WTC11 (cell line): ENCODE data around the gene NDE1. TPM values are rescaled to one million over a fixed set of nuclear protein-coding genes. Genes with fewer than 3 reads are reported as not detected.

Experiments
- ATAC-seq: fragments of 200-7000 bp; cut with Tn5 transposase; 2 replicates; pipeline ENCODE4 v1.10.0; 2021; ENCODE audit warnings: mild to moderate bottlenecking, moderate library complexity
- CTCF ChIA-PET: fragments of 300-600 bp; sonication (Branson Sonifier 250); formaldehyde crosslinking; loops from one replicate; lab custom pipeline; 2021; ENCODE audit warnings: antibody characterized with exemption; lab: Charles Lee
- POLR2A ChIA-PET: fragments of 350-600 bp; sonication (Branson Sonifier 250); formaldehyde crosslinking; loops from one replicate; lab custom pipeline; 2021; ENCODE audit warnings: antibody characterized with exemption; lab: Charles Lee
- DNase-seq: peaks from one replicate; pipeline ENCODE4 v3.0.0; 2021; ENCODE audit warnings: low spot score
- H3K27ac Mint-ChIP-seq: 2 replicates; pipeline ENCODE4 v1.8.0; 2021; ENCODE audit warnings: mixed read lengths
- H3K27me3 Mint-ChIP-seq: 2 replicates; pipeline ENCODE4 v1.8.0; 2021; ENCODE audit warnings: low read depth, mild to moderate bottlenecking, moderate library complexity, mixed read lengths
- H3K36me3 Mint-ChIP-seq: 2 replicates; pipeline ENCODE4 v1.8.0; 2021; ENCODE audit warnings: mixed read lengths
- H3K4me1 Mint-ChIP-seq: 2 replicates; pipeline ENCODE4 v1.8.0; 2022; ENCODE audit warnings: mixed read lengths
- H3K4me3 Mint-ChIP-seq: 2 replicates; pipeline ENCODE4 v1.8.0; 2021; ENCODE audit warnings: mild to moderate bottlenecking, moderate library complexity, mixed read lengths
- H3K9me3 Mint-ChIP-seq: 2 replicates; pipeline ENCODE4 v1.8.0; 2021; ENCODE audit warnings: mixed read lengths
- ATF1 ChIP-seq: sonication (generic); formaldehyde crosslinking; IDR thresholded peaks from 2 replicates; pipeline ENCODE4 v1.8.1; 2023; ENCODE audit warnings: mild to moderate bottlenecking, moderate library complexity, missing genetic modification reagents
- CREB1 ChIP-seq: sonication (generic); formaldehyde crosslinking; IDR thresholded peaks from 2 replicates; pipeline ENCODE4 v1.8.0; 2023; ENCODE audit warnings: mild to moderate bottlenecking, missing genetic modification reagents
- ELF4 ChIP-seq: sonication (generic); formaldehyde crosslinking; IDR thresholded peaks from 2 replicates; pipeline ENCODE4 v1.8.1; 2022; ENCODE audit warnings: low read depth, mild to moderate bottlenecking, moderate library complexity, missing genetic modification reagents
- ETV6 ChIP-seq: sonication (generic); formaldehyde crosslinking; IDR thresholded peaks from 2 replicates; pipeline ENCODE4 v1.8.1; 2022; ENCODE audit warnings: mild to moderate bottlenecking, missing genetic modification reagents
- GTF2I ChIP-seq: fragments of 250-450 bp; sonication (Bioruptor Pico); conservative IDR thresholded peaks from 2 replicates; pipeline ENCODE4 v1.4.0; 2021; ENCODE audit warnings: mild to moderate bottlenecking
- JUN ChIP-seq: sonication (generic); formaldehyde crosslinking; IDR thresholded peaks from 2 replicates; pipeline ENCODE4 v1.8.0; 2023; ENCODE audit warnings: mild to moderate bottlenecking, missing genetic modification reagents
- MYBL2 ChIP-seq: sonication (generic); formaldehyde crosslinking; IDR thresholded peaks from 2 replicates; pipeline ENCODE4 v1.8.1; 2023; ENCODE audit warnings: mild to moderate bottlenecking, moderate library complexity, missing genetic modification reagents
- NFE2L1 ChIP-seq: sonication (generic); formaldehyde crosslinking; IDR thresholded peaks from 2 replicates; pipeline ENCODE4 v1.8.1; 2023; ENCODE audit warnings: missing genetic modification reagents
- NR1H2 ChIP-seq: sonication (generic); formaldehyde crosslinking; IDR thresholded peaks from 2 replicates; pipeline ENCODE4 v1.9.0; 2021; ENCODE audit warnings: mild to moderate bottlenecking, moderate library complexity, missing genetic modification reagents
- RELA ChIP-seq: sonication (generic); formaldehyde crosslinking; IDR thresholded peaks from 2 replicates; pipeline ENCODE4 v1.8.1; 2022; ENCODE audit warnings: missing genetic modification reagents, mild to moderate bottlenecking, borderline replicate concordance
- SOX15 ChIP-seq: fragments of 250-450 bp; sonication (Bioruptor Pico); IDR thresholded peaks from 2 replicates; pipeline ENCODE4 v1.9.0; 2021; ENCODE audit warnings: mild to moderate bottlenecking
- TP53 ChIP-seq: sonication (generic); formaldehyde crosslinking; IDR thresholded peaks from 2 replicates; pipeline ENCODE4 v1.8.1; 2023; ENCODE audit warnings: mild to moderate bottlenecking, missing genetic modification reagents
- ZNF232 ChIP-seq: sonication (generic); formaldehyde crosslinking; IDR thresholded peaks from 2 replicates; pipeline ENCODE4 v1.8.0; 2022; ENCODE audit warnings: mild to moderate bottlenecking, missing genetic modification reagents
- total RNA-seq: library from RNA; stranded (reverse); gene quantifications from 3 replicates; pipeline ENCODE4 v1.2.3, GENCODE V29; 2021
- TF ChIP-seq, protein P1 (sequence below): sonication (generic); formaldehyde crosslinking; conservative IDR thresholded peaks from 2 replicates; pipeline ENCODE4 v1.8.1; 2022; ENCODE audit warnings: mild to moderate bottlenecking, missing genetic modification reagents
- TF ChIP-seq, protein P2 (sequence below): sonication (generic); formaldehyde crosslinking; IDR thresholded peaks from 2 replicates; pipeline ENCODE4 v1.8.1; 2023; ENCODE audit warnings: mild to moderate bottlenecking, missing genetic modification reagents, moderate library complexity
- TF ChIP-seq, protein P3 (sequence below): sonication (generic); formaldehyde crosslinking; IDR thresholded peaks from 2 replicates; pipeline ENCODE4 v1.8.0; 2023; ENCODE audit warnings: missing genetic modification reagents
- TF ChIP-seq, protein P4 (sequence below): sonication (generic); formaldehyde crosslinking; IDR thresholded peaks from 2 replicates; pipeline ENCODE4 v1.8.1; 2022; ENCODE audit warnings: low read depth, mild to moderate bottlenecking, moderate library complexity, missing genetic modification reagents, borderline replicate concordance
- TF ChIP-seq, protein P5 (sequence below): sonication (generic); formaldehyde crosslinking; IDR thresholded peaks from 2 replicates; pipeline ENCODE4 v1.8.0; 2022; ENCODE audit warnings: mild to moderate bottlenecking, missing genetic modification reagents
- TF ChIP-seq, protein P6 (sequence below): sonication (generic); formaldehyde crosslinking; IDR thresholded peaks from 2 replicates; pipeline ENCODE4 v1.8.0; 2023; ENCODE audit warnings: missing genetic modification reagents, mild to moderate bottlenecking, borderline replicate concordance
- TF ChIP-seq, protein P7 (sequence below): sonication (generic); formaldehyde crosslinking; IDR thresholded peaks from 2 replicates; pipeline ENCODE4 v1.8.1; 2023; ENCODE audit warnings: mild to moderate bottlenecking, missing genetic modification reagents
- TF ChIP-seq, protein P8 (sequence below): sonication (generic); formaldehyde crosslinking; IDR thresholded peaks from 2 replicates; pipeline ENCODE4 v1.8.1; 2022; ENCODE audit warnings: low read depth, missing genetic modification reagents, borderline replicate concordance
- TF ChIP-seq, protein P9 (sequence below): sonication (generic); formaldehyde crosslinking; IDR thresholded peaks from 2 replicates; pipeline ENCODE4 v1.8.1; 2022; ENCODE audit warnings: missing genetic modification reagents, borderline replicate concordance

NDE1 gene
- total RNA-seq, 1 experiment from 2014 or later, result 39.4 TPM

DNA sequence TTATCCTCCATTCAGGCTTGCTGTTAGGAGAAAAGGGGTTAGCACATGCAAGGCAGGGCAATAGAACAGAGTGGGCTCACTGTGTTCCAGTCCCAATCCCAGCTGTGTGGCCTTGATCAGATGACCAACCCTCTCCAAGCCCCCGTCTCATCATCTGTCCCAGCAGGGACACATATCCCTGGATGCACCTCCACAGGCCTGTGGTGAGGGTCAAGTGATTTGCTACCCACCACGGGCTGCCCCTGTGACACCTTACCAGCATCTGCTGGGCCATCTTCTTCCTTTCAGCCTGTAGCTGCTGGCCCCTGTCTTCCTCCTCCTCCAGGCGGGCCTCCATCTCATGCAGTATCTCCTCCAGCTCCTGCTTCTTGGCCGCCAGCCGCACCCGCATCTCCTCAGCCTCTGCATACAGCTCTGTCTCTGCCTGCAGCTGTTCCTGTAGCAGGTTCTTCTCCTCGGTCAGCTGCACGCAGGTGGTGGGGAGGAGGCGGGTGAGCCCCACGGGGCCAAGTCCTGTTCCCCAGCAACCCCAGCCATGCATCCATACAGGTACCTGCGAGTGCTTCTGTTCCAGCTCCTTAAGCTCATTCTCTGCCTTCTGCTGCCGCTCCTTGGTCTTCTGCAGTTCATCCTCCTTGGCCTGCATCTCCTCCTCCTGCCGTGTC lies 91.3 kb downstream of the NDE1 start:
- no peak overlapping the region for H3K4me3 Mint-ChIP-seq
- peaks cover 10% of the 10 kb centered on the region for H3K4me1 Mint-ChIP-seq
- ChIA-PET POLR2A (no interaction called here), CTCF (interaction anchor here (1.4 kb wide), 1 partner anchor 80 kb away, joined by 3 read pairs; no protein-coding TSS in a partner anchor)
- DNase-seq (no peak), ATAC-seq (no peak)
- TF ChIP-seq NR1H2 (CRISPR knock-in tag) (no peak), GTF2I (CRISPR knock-in tag) (no peak), NFE2L1 (CRISPR knock-in tag) (no peak), RELA (CRISPR knock-in tag) (no peak), CREB1 (CRISPR knock-in tag) (no peak), ATF1 (CRISPR knock-in tag) (no peak), TP53 (CRISPR knock-in tag) (no peak), SOX15 (CRISPR knock-in tag) (no peak), ETV6 (CRISPR knock-in tag) (no peak)
- TF ChIP-seq, protein P1, sequence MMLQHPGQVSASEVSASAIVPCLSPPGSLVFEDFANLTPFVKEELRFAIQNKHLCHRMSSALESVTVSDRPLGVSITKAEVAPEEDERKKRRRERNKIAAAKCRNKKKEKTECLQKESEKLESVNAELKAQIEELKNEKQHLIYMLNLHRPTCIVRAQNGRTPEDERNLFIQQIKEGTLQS (CRISPR knock-in tag), result no peak
- TF ChIP-seq, protein P2, sequence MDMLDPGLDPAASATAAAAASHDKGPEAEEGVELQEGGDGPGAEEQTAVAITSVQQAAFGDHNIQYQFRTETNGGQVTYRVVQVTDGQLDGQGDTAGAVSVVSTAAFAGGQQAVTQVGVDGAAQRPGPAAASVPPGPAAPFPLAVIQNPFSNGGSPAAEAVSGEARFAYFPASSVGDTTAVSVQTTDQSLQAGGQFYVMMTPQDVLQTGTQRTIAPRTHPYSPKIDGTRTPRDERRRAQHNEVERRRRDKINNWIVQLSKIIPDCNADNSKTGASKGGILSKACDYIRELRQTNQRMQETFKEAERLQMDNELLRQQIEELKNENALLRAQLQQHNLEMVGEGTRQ (CRISPR knock-in tag), result no peak
- TF ChIP-seq, protein P3, sequence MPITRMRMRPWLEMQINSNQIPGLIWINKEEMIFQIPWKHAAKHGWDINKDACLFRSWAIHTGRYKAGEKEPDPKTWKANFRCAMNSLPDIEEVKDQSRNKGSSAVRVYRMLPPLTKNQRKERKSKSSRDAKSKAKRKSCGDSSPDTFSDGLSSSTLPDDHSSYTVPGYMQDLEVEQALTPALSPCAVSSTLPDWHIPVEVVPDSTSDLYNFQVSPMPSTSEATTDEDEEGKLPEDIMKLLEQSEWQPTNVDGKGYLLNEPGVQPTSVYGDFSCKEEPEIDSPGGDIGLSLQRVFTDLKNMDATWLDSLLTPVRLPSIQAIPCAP (CRISPR knock-in tag), result no peak
- TF ChIP-seq, protein P4, sequence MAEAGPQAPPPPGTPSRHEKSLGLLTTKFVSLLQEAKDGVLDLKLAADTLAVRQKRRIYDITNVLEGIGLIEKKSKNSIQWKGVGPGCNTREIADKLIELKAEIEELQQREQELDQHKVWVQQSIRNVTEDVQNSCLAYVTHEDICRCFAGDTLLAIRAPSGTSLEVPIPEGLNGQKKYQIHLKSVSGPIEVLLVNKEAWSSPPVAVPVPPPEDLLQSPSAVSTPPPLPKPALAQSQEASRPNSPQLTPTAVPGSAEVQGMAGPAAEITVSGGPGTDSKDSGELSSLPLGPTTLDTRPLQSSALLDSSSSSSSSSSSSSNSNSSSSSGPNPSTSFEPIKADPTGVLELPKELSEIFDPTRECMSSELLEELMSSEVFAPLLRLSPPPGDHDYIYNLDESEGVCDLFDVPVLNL, result no peak
- TF ChIP-seq, protein P5, sequence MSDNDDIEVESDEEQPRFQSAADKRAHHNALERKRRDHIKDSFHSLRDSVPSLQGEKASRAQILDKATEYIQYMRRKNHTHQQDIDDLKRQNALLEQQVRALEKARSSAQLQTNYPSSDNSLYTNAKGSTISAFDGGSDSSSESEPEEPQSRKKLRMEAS, result no peak
- H3K36me3 Mint-ChIP-seq, result no peaks in the 10 kb centered on the region
- no peaks in the 10 kb centered on the region for H3K27me3 Mint-ChIP-seq
- H3K27ac Mint-ChIP-seq, result no peak overlapping the region
- peaks cover 10% of the 10 kb centered on the region; the same call in 1 of the 2 replicates for H3K9me3 Mint-ChIP-seq

DNA sequence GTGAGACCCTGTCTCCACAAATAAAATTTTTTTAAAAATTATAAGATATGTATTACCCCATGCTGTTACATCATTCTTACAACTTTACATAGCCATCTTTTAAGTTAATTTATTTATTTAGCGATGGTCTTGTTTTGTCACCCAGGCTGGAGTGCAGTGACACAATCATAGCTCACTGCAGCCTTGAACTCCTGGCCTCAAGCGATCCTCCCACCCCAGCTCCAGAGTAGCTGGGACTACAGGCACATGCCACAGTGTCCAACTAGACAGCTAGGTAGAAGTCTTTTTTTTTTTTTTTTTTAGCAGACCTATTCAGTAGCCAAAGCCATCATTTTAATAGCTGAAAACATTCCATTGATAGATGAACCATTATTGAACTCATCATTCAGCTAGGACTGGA lies 92.7 kb downstream of the NDE1 start:
- Mint-ChIP-seq H3K4me1 (peaks cover 4% of the 10 kb centered on the region), H3K4me3 (no peak overlapping the region), H3K27me3 (no peaks in the 10 kb centered on the region), H3K9me3 (peaks cover 10% of the 10 kb centered on the region; the same call in 1 of the 2 replicates), H3K27ac (no peak overlapping the region), H3K36me3 (no peaks in the 10 kb centered on the region)
- CTCF ChIA-PET, result interaction anchor here (0.8 to 1.6 kb wide), 2 partner anchors 16 to 60 kb away, joined by 3 to 5 read pairs; no protein-coding TSS in a partner anchor
- ATAC-seq (no peak), DNase-seq (no peak)
- POLR2A ChIA-PET, result no interaction called here
- TF ChIP-seq, protein P6, sequence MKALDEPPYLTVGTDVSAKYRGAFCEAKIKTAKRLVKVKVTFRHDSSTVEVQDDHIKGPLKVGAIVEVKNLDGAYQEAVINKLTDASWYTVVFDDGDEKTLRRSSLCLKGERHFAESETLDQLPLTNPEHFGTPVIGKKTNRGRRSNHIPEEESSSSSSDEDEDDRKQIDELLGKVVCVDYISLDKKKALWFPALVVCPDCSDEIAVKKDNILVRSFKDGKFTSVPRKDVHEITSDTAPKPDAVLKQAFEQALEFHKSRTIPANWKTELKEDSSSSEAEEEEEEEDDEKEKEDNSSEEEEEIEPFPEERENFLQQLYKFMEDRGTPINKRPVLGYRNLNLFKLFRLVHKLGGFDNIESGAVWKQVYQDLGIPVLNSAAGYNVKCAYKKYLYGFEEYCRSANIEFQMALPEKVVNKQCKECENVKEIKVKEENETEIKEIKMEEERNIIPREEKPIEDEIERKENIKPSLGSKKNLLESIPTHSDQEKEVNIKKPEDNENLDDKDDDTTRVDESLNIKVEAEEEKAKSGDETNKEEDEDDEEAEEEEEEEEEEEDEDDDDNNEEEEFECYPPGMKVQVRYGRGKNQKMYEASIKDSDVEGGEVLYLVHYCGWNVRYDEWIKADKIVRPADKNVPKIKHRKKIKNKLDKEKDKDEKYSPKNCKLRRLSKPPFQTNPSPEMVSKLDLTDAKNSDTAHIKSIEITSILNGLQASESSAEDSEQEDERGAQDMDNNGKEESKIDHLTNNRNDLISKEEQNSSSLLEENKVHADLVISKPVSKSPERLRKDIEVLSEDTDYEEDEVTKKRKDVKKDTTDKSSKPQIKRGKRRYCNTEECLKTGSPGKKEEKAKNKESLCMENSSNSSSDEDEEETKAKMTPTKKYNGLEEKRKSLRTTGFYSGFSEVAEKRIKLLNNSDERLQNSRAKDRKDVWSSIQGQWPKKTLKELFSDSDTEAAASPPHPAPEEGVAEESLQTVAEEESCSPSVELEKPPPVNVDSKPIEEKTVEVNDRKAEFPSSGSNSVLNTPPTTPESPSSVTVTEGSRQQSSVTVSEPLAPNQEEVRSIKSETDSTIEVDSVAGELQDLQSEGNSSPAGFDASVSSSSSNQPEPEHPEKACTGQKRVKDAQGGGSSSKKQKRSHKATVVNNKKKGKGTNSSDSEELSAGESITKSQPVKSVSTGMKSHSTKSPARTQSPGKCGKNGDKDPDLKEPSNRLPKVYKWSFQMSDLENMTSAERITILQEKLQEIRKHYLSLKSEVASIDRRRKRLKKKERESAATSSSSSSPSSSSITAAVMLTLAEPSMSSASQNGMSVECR (CRISPR knock-in tag), result no peak
- TF ChIP-seq ELF4 (no peak), JUN (CRISPR knock-in tag) (no peak), MYBL2 (CRISPR knock-in tag) (no peak), ZNF232 (CRISPR knock-in tag) (no peak)
- TF ChIP-seq, protein P7, sequence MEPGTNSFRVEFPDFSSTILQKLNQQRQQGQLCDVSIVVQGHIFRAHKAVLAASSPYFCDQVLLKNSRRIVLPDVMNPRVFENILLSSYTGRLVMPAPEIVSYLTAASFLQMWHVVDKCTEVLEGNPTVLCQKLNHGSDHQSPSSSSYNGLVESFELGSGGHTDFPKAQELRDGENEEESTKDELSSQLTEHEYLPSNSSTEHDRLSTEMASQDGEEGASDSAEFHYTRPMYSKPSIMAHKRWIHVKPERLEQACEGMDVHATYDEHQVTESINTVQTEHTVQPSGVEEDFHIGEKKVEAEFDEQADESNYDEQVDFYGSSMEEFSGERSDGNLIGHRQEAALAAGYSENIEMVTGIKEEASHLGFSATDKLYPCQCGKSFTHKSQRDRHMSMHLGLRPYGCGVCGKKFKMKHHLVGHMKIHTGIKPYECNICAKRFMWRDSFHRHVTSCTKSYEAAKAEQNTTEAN (CRISPR knock-in tag), result no peak
- TF ChIP-seq, protein P8, sequence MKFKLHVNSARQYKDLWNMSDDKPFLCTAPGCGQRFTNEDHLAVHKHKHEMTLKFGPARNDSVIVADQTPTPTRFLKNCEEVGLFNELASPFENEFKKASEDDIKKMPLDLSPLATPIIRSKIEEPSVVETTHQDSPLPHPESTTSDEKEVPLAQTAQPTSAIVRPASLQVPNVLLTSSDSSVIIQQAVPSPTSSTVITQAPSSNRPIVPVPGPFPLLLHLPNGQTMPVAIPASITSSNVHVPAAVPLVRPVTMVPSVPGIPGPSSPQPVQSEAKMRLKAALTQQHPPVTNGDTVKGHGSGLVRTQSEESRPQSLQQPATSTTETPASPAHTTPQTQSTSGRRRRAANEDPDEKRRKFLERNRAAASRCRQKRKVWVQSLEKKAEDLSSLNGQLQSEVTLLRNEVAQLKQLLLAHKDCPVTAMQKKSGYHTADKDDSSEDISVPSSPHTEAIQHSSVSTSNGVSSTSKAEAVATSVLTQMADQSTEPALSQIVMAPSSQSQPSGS (CRISPR knock-in tag), result no peak
- TF ChIP-seq, protein P5, result no peak
- TF ChIP-seq, protein P9, sequence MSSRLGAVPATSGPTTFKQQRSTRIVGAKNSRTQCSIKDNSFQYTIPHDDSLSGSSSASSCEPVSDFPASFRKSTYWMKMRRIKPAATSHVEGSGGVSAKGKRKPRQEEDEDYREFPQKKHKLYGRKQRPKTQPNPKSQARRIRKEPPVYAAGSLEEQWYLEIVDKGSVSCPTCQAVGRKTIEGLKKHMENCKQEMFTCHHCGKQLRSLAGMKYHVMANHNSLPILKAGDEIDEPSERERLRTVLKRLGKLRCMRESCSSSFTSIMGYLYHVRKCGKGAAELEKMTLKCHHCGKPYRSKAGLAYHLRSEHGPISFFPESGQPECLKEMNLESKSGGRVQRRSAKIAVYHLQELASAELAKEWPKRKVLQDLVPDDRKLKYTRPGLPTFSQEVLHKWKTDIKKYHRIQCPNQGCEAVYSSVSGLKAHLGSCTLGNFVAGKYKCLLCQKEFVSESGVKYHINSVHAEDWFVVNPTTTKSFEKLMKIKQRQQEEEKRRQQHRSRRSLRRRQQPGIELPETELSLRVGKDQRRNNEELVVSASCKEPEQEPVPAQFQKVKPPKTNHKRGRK (CRISPR knock-in tag), result no peak
